Measurements from ENCODE around the gene SLC22A15.
"Not testable (repeated sequence)": the region's sequence is repeated elsewhere in the genome, so short reads cannot be mapped to it uniquely, and the experiment has no call there.

Gene SLC22A15

DNA sequence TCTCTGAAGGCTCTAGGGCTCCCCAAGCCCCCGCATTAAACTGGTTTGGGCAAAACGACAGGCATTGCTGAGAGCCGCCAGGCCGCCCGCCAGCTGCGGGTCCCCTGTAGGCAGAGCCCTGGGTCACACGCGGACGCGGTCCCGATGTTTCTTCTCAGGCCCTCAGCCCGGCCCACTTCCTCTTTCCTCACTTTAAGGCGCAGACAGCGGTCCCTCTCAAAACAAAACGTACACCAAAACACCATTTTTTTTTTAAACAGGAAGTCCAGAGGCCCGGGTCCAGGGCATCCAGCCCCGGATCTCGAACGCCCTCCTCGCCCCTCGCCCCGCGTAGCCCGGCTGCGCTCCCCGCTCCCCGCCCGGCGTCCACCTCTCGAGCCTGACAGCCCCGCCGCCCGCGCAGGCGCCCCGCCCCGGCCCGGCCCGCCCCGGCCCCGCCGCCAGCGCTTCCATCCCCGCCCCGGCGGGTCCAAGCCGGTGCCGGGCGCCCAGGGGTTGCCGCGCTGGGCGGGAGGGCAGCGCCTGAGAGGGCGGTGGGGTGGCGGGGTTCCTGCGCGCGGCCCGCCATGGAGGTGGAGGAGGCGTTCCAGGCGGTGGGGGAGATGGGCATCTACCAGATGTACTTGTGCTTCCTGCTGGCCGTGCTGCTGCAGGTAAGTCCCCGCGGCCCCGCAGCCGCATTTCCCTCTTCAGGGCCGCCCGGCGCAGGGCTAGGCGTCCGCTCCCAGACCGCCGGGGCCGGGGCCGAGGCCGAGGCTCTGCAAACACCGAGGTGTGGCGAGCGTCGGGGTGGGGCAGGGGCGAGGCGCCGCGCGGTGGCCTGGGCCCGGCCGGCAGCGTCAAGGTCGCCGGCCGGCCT lies at the start of gene SLC22A15:
Gene SLC22A15, plus strand, starts transcription at position 452 of the 859 bp plus-strand sequence. Its CDS starts 115 bp downstream, at position 567.
- no peak for DNase-seq

DNA sequence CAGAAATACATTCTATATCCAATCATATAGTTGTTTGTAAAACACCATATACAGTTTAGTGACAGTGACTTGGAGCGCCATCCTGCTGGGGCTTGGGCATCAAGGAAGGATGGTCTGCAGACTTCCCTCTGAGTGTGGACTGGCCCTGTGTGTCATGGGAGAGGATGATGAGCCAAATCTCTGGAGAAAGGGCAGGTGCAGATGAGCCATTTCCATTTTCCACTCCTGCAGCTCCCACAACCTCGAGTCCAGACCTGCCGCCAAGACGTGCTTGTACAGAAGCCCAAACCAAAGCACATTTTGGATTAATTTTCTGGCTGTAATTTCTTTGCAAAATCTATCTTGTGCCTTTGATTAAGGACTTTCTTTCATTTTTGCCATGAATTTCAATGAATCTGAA lies 48.3 kb upstream of the SLC22A15 start:
- DNase-seq: no peak

DNA sequence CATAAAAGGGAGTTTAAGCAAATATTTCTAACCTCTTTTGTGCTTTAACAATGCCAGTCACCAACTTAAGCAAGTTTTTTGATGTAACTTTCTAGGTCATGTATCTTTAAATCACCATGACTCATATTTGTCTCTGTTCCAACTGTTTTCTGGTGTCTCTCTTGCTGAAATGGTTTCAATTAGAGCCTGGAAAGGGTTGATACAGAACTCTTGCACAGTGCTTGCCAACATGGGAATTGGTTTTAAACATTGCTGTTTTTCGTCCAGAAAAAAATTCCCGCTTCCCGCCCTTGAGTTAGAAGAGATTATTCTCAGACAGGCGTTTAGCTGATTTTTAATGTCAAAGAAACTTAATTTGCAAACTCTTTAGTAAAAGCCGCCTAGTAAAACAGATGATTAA lies 46.4 kb upstream of the SLC22A15 start:
- no peak for DNase-seq

DNA sequence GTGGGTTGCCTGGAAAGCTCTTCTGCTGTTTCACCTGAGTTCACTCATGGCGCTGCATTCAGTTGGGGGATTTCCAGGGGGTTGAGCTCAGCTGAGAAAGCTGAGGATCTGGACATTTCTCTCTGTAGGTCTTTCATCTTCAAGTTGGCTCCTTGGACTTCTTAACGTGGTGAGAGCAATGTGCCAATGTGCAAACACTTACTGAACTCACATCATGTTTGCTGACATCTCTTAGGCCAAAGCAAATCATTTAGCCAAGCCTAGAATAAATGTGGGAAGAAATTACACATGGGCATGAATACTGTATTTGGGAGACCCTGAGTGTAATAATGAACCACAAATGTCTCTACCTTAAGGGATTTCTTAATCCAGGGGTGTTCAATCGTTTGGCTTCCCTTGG lies 42.7 kb upstream of the SLC22A15 start:
- no peak for DNase-seq

DNA sequence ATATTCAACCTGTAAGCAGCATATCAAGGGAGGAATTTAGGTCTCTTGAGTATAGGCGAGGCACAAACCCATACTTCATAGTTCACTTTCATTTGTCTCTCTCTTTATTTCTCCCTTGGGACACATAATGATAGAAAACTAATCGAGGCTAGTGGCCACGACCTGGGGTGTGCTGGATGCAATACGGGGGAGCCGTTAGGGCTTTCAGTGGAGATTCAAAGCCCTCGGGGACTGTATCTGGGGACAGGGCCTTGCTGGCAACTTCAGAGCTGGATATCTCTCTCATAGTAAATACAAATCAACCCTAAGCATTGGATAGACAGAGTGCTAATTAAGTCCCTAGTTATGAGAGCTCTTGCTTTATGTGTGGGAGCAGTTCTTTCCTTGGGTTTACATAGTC lies 36.9 kb upstream of the SLC22A15 start:
- no peak for DNase-seq

DNA sequence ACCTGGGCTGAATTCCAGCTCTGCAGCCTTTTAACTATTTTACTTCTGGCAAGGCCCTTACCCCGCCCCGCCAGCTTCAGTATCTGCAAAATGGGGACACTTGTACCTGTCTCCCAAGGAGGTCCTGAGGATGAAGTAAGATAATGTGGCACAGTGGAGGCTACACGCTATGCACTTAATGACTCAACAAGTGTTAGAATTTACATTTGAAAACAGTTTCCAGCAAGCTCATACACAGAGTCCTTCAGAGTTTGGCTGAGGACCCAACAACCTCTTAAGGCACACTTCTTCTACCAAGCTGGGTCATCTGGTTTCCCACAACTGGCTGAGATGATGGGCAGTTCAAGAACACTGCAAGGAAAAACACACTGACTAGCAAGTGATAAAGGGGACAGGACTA lies 30.2 kb upstream of the SLC22A15 start:
- no peak for DNase-seq

DNA sequence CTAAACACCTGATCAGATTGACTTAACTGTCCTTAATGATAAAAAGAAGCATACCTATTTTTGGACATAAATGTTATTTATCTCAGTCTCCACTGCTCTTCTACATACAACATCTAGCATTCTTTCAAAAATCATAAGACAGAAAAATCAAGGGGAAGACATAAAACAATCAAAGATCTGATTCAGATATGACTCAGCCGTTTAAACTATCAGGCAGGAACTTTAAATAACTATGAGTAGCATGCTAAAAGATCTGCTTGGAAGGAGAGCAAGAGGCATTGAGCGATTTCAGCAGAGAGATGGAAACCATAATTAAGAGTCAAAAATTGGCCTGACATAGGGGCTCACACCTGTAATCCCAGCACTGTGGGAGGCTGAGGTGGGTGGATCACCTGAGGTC lies 27.2 kb upstream of the SLC22A15 start:
- no peak for DNase-seq

DNA sequence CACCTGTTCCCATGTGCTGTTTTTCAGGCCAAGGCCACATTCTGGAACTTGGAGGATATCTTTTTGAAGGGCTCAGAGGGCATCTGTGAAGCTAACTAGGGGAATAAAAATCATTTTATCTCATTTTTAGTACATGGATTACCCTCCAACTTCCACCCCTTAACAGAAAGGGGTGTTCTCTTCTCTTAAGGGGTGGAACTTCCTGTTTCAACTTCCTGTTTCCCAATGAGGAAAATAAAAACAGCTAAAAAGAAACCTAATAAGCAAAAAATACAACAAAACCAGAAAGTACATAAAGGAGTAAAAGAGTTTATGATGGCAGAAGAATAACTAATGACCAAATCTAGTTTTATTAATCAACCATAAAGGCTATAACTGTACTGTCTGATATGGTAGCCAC lies 24.8 kb upstream of the SLC22A15 start:
- DNase-seq: no peak

DNA sequence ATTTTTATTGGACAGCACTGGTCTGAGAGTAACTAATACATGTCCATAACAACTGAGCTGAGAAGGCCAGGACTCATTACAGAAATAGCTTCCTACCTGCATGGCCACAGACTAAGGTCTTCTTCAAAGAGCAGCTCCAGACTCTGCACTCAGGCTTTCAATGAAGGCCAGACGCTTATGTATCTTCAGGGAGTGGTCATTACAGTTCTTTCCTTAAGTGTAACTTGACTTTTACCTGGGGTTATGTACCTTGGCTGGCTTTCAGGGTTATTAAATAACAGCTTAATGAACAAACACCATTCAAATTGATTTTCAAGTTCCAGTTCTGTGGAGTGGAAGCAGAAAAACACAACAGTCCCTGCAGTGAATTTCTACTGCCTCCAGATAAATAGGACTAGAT lies 23.8 kb upstream of the SLC22A15 start:
- no peak for DNase-seq

DNA sequence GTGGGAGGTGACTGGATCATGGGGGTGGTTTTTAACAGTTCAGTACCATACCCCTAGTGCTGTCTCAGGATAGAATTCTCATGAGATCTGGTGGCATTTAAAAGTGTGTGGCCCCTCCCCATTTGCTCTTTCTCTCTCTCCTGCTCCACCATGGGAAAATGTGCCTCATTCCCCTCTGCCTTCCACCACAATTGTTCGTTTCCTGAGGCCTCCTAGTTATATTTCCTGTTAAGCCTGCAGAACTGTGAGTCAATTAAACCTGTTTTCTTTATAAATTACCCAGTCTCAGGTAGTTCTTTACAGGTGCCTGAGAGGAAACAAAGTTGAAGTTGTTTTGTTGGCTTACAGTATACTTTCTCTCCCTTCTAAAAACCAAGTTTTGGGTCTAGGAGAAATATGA lies 23.1 kb upstream of the SLC22A15 start:
- DNase-seq: no peak

DNA sequence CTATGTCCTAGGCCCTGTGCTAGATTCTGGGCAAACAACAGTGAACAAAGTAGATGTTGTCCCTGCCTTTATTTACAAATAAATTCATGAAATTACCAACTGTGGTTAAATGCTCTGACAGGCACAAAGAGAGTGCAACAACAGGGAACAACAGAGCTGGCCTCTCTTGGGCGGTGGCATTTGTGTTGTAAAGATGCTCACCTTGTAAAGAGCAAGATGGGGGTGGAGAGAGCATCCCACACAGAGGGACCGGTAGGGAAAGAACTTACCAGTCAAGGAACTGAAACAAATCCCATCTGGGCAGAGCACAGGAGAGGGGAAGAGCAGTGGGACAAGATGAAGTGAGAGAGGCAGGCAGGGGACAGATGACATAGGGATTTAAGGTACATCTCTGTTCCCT lies 21.6 kb upstream of the SLC22A15 start:
- no peak for DNase-seq

DNA sequence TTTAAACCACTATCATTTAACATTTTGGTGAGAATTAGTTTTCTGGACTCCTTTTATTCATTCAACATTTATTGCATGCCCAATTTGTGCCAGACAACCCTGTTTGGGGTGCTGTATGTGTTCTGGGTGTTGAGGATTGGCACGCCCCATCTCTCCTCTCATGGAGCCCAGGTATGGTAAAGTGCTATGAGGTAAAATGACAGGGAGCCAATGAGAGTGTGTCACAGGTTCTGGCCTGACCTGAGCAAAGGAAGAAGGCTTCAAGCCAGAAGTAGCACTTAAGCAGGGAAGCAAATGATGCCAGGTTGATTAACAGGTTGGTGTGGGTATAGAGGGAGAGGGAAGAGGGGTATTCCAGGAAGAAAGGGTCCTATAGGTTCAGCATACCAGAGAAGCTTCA lies 21.1 kb upstream of the SLC22A15 start:
- no peak for DNase-seq

DNA sequence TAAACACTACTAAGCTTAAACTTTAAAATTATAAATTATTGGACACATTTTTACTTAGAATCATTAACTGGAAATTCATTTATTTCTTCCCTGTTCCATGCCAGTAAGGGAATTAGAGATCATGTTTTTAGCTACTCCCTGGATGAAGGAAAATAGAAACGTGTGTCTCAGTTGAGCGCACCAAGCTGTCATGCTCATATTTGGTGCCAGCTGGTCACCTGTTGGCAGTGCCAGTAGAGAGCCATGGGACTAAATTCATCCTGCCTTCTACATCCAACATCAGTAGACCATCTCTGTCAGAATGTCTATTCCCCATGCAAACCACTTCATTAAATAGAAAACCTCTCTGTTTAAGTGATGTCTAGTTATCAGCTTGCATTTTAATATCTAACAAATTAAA lies 17.4 kb upstream of the SLC22A15 start:
- no peak for DNase-seq

DNA sequence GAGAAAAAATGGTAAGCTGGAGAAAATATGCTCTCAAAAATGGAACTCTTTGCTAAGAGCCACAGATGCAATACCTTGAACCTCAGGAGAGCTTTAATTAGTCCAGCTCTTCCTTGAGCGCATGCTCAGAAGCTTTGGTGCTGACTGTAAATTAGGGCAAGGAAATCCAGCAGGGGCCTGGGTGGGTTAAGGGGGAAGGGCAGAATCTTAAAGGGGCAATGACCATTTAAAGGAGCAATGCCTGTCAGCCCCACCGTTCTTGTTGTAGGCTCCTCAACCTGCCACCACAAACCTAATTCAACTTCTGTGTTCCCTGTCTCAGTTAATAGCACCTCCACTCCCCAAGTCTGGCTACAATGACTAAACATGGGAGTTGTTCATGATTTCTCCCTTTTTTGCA lies 6.8 kb upstream of the SLC22A15 start:
- DNase-seq: no peak

DNA sequence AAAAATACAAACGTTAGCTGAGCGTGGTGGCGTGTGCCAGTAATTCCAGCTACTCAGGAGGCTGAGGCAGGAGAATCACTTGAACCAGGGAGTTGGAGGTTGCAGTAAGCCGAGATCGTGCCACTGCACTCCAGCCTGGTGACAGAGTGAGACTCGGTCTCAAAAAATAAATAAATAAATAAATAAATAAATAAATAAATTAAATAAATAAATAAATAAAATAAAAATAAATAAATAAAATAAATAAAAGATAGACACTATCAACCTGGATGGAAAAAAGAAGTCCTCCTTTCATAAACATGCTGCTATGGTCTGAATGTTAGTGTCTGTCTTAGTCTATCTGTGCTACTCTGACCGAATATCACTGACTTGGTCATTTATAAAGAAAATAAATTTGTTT lies 4.5 kb upstream of the SLC22A15 start:
- DNase-seq: not testable (repeated sequence)

DNA sequence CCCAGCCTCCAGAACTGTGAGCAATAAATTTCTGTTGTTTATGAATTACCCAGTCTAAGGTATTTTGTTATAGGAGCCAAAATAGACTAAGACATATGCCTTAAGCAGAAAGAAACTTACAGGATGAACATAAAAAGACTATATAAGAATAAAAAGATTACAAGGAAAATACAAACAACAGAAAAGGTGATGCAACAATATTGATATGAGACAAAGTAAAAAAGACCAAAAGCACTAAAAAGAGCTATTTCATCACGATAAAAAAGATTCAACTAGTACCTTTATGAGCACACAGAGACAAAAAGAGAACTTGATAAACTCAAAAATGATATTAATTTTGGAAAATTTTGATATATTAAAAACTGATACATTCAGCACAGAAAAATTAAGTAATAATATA lies 3.2 kb upstream of the SLC22A15 start:
- DNase-seq: no peak

DNA sequence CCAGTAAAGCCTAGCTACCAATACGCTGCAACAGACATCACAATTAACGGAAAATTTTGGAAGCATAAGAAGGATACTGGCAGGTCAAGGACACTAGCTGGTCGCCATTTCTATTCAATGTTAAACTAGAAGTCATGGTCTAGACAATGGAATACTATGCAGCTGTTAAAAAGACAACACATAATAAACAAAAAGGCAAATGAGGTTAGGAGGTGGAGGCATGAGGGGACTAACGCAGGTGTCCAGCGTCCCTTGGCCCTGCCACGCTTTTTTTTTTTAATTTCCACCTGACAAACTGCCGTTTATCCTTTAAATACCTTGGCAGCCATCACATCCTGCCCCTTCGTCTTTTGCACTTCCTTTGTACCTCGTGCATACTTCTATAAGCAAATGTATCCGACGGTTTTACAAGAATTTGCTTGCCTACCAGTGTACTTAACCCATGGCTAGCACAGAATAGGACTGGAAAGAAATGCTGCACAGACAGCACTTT lies 698 bp upstream of the SLC22A15 start:
- no peak for DNase-seq

DNA sequence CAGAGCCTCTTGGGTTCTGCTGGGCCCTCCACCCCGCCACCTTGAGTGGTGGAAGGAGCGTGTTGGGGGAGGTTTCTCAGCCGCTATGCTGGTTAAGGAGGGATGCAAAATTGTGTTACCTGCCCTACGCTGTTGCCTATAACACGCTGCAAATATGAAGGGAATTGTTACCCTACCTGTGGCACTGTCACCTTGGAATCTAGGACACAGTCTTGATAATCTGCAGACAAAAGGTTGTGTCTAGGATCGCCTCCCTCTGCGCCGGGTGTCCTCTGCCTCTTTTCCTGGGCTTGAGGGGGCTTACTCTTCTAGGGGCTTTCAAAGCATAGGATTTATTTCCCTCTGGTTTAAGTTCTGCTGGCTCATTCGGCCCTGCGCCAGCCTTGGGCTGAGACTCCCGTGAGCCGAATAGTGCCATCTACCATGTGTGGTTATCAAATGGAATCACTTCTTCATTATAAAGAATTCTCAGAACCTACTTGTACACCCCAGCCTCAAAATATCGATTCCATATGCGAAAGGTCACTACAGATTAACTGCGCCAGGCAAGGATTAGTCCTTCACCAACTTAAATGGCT lies 697 bp downstream of the SLC22A15 start:
- DNase-seq: no peak

DNA sequence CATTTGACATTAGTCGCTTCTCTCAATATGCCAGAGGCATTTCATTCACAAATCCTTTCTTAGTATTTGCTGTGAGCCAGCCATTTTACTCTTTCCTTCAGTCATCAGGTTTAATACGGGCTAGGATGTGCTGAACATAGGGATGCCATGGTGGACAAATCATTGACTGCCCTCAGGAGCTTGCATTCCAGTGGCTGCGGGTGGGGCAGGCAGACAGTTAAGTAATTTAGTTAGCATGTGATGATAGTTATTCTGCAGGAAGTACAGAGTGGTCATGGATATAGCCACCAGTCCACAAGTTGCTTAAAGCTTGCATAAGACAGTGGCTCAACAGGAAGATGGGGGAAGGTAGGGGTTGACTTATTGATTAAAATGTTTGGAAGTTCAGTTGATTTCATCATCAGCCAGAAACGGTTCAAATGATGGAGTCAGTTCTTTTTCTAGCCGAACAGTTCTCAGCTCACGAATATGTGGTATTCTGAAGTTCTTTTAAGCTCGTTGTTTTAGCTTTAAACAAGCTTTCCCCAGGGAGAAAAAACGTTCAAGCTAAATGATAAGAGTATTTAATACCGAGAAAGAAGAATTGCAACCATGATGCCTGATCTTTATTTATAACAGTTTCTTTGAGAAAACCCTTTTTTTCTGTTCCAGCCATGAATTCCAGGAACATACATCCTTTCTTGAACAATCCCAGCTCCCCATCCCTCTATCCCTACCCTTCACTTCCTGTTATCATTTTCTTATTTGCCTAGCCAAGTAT lies 1.4 kb downstream of the SLC22A15 start:
- no peak for DNase-seq

DNA sequence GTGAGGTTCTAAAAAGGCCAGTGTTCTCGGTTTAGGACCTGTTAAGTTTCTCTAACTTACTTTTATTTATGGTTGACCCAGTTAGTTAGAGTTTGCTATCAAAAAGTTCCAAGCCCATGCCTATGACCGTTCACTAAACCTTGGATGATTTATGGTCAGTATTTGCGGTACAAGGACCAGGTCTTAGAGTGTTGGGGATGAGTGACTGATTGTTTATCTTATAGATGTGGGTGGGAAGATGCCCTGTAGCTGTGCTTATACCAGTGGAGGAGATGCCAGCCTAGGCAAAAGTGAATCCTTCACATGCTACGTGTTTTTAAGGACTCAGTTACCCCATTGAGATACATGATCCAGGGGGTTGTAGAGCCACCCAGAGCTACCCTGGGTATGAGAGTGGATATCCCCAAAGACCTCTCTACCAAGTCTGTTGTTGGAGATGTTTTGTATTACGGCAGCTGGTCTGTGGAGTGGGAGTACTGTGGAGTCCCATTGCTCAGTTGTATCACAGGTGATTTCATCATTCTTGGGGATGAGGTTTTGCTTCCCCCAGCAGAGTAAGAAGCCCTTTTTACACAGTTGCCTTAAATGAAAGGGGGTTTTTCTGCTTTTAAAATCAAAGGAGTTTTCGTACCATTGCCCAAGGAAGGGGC lies 2.1 kb downstream of the SLC22A15 start:
- DNase-seq: no peak

DNA sequence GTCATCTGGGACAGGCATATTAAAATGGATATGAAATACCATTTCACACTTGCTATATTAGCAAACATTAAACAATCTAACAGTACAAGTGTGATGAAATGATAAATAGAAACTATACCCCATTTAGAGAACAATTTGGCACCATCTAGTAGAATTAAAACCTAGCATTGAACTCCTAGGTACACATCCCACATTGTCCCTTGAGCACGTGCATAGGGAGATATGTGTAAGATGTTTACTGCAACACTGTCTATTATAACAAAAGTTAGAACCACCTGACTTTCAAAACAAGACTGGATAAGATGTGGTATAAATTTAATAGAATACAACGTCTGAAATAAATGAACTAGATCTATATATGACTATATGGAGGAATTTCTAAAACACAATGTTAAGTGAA lies 3.8 kb downstream of the SLC22A15 start:
- DNase-seq: no peak

DNA sequence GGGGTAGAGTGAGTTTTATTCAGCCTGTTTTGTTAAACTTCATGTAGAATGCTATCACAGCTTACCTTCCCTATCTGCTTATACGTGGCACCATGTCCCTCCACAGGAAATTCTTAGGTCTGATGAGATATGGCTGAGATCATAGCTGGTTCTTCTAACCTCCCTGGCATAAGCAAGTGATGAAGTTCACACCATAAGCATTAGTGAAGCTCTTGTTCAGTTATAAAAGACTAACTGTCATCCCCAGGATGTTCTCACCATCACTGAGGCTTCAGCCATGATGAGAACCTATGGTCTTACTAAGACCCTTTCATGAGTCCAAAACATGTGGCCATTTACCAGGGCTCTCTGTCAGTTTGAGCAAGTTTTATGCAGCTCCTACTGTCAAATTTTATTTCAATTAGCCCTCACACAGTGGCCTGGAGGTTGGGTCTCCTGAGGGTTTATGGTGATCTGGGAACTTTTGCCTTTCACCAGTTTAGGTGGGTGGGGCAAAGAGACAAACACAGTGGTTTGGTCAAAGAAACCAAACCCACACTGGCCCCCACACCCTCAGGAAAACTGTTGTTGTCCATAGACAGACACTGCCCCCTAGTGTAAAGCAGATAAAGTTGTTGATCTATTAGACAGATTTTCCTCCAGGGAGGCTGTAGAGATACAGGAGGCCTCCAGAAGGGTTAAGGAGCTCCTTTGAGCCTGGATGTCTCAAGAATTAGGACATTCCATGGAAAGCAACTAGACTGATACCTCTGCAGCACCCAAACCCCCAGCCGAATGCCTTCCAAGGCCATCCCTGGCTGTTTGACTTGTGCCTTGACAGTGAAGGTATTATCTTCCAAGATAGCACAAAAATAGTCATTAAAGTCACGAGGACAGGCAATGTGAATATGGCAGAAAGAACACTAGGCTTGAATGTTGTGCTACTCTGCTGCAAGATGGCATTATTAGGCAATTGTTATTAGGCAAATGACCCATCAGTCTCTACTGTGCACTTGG lies 5.0 kb downstream of the SLC22A15 start:
- no peak for DNase-seq

All from DMS79 (cell line).